HG02588 (cell line): ENCODE measurements around the gene TEX22.

Source experiments
- ATAC-seq: cut with Tn5 transposase; IDR thresholded peaks from one replicate; pipeline ENCODE4 v1.9.1; 2021; ENCODE audit warnings: mild to moderate bottlenecking, moderate library complexity; ENCODE audit not compliant: unreplicated experiment

The TEX22 gene

DNA sequence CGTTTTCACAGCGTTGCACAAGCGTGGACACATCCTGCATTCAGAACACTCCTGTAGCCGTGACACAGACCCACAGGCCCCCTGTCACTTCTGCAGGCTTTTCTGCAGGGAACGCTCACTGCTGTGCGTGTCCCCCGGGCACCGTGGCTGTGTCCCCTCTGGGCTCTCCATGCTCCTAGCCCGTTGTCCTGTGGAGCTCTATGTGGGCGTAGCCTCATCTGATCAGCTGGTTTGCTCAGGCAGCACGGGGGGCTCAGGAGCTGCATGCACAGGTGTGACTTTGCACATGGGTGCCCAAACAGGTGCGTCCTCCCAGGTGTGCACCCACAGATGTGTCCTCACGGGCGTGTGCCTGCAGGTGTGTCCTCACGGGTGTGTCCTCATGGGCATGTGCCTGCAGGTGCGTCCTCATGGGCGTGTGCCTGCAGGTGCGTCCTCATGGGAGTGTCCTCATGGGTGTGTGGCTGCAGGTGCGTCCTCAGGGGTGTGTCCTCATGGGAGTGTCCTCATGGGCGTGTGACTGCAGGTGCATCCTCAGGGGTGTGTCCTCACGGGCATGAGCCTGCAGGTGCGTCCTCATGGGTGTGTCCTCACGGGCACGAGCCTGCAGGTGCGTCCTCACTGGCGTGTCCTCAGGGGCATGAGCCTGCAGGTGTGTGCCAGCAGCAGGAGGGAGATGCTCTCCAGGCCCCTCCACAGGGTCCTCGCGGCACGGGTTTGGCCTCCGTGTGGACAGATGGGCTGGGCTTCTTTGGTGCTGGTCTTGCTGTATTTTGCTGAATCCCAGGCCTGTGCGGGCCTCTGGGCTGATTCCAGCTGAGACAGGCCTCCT is 38.8 kb downstream of the TEX22 start:
- ATAC-seq = no peak

DNA sequence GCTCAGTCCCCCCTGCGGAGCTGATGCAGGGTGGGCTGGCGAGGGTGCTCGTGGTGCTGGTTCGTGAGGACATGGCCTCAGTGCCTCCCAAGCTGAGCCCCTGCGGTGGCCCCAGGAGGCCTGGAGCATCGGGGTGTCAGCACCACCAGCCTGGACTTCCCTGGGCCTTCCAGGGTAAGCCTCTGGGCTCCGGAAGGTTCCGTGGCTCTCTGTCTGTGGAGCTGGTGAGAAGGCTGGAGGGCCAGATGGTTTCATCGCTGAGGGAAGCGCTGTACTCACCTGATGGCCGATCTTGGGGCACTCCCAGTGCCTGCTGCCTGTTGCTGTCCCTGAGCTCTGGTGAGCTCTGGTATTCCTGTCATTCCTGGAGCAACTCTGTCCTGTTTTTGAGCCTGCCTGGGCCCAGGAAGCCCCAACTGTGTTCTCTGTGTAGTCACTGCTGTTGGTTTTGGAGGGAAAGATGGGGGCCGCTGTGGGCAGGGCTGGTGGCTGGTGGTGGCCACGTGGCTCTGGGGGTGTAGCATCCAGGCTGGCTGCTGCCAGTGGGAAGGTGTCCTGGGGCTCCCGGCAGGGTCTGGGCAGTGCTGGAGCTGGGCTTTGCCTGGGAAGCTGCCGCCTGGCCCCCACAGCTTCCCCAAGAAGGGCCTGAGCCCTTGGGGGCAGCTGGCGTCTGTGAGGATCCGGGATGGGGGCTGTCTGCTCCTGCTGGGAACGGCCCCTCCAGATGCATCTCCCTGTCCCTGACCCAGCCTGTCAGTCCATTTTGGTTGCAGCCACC is 39.6 kb downstream of the TEX22 start:
- ATAC-seq = no peak

DNA sequence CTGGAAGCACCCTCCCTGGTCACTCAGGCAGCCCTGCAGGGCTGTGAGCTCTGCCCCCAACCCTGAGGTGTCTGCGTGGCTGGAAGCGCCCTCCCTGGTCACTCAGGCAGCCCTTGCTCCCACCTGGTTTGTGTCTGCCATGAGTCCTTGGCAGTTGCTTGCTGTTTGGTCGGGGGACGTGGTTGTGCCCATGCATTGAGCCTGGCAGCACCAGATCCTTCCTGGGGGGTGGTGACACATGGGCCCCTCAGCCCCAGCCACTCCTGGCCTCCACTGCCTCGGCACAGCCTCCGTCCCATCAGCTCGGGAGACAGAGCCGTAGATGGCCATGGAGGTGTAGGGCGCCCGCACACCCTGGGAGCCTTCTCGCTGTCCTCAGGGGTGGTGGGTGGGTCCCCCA is 40.8 kb downstream of the TEX22 start:
- no peak for ATAC-seq

DNA sequence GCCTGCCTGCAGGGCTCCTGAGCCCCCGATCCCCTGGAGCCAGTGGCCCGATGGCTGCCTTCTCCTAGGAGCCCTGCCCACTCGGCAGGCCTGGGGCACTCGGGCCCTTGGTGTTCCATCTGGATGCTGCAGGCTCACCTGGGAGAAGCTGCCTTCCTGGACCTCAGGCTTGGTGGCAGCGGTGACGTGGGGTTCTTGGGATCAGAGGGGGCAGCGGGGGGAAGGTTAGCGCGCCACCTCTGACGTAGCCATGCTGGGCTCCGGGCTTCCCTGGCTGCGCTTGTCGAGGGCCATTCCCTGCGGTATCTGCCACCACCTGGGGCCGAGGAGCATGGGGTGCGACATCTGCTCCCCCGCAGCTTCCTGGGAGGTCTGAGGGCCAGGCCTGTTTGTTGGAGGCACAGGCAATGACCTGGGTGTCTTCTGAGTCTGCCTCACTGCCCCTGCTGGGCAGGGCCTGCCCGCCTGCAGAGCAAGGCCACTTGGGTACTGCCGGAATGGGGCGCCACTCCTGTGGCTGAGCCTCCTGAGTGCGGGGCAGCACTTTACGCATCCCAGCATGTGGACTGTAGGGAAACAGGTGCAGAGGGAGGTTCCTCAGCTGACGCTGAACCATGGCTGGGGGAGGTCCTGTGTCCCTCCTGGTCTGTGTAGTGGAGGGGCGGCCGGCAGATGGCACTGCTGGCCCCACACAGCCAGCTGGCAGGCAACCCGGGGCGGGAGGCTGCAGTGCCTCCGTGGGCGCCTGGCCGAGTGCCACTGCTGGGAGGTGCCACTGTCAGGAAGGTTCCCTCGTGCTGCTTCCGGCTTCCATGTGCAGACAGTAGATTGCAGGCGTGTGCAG is 41.6 kb downstream of the TEX22 start:
- no peak for ATAC-seq

DNA sequence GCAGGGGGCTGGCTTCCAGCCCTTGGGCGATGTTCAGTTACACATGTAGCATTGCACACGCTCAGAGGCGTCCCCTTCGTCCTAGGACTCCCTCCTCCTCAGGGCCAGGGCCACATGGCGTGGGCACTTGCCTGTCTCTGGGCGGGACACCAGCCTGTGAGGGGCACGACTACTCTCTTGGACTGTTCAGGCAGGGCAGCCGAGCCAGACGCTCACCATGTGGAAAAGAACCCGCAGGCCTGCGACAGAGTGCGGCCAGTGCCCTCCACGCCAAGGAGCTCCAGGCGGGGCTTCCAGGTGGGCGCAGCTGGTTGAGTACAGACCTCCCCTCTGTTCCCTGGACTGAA is 42.2 kb downstream of the TEX22 start:
- ATAC-seq = no peak

DNA sequence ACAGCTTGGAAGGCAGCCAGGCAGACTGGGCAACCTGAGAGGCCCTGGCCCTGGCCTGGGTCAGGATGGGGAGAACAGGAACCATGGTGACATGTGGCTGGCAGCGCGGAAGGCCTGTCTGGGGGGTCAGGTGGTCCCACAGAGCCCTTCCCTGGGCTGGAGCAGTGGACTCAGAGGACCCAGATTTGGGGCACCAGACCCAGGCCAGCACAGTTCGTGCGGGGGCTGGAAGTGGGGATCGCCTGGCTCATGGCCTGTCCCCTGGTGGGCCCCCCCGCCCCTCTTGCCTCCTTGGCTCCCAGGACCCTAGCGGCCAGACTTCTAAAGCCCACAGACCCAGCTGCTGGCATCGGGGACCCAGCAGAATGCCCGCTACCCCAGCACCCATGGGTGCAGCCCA is 42.7 kb downstream of the TEX22 start:
- ATAC-seq = no peak

DNA sequence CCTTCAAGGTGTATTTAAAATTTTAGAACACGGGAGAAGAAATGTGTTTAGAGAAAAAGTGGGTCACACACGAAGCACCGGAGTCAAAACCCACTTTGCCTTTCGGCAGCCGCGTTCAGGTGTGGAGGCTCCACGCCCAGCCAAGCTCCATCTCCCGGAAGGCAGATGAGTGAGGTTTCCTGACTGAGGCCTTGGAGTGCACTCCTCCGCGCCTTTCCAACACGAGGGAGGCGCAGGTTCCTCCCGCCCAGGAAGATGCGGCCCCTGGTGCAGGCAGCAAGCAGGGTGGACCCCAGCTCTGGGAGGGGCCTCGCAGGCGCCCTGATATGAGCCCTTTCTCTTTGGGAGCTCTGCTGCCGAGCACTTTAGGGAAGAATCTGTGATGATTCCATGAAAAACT is 43.8 kb downstream of the TEX22 start:
- ATAC-seq = no peak

DNA sequence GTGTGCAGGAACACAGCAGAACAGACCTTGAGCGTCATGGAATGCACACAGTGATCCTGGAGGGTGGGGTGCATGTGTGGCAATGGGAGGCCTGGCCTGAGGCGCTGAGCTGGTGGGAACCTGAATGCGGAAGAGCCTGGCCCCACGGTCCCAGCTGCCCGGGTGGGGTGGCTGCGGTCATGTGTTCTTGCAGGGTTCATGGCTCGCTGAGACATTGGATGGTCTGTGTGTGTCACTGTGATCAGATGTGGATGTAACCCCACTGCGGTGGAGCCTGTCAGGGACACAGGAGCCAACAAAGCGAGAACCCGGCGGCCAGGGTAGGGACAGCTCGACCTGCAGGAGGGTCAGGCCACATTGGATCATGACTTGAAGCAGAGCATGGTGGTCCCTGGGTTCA is 44.5 kb downstream of the TEX22 start:
- ATAC-seq = no peak

DNA sequence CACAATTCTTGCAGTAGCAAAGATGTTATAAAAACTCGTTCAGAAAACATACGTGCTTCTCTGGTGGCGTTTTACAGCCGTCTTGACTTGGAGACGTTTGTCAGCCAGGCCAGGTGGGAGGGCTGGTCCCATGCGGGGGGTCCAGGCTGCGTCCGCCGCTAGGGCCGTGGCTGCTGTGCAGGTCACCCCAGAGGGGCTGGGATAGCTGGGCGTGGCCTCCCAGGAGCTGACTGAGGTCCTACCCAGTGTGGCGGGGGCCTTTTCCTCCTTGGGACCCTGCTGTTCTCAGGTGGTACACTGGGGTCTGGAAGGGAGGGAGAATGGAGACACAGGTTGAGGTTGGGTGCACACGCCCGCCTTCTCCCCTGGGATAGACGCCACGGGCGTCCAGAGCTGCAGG is 46.5 kb downstream of the TEX22 start:
- ATAC-seq = no peak

DNA sequence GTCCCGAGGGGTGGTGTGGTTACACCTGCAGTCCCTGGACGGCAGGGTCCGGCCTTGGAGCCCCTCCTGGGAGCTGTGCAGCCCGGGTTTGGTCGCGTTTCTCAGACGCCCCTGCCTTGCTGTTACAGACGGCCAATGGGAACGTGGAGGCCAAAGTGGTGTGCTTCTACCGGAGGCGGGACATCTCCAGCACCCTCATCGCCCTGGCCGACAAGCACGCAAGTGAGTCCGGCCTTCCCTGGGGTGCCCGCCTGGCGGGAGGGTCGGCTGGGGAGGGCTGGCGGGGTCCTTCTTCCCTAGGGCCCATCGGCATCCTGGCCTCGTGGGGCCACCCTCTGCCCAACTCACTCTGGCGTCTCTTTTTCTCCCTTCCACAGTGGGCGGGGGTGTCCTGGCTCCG is 47.0 kb downstream of the TEX22 start:
- no peak for ATAC-seq

DNA sequence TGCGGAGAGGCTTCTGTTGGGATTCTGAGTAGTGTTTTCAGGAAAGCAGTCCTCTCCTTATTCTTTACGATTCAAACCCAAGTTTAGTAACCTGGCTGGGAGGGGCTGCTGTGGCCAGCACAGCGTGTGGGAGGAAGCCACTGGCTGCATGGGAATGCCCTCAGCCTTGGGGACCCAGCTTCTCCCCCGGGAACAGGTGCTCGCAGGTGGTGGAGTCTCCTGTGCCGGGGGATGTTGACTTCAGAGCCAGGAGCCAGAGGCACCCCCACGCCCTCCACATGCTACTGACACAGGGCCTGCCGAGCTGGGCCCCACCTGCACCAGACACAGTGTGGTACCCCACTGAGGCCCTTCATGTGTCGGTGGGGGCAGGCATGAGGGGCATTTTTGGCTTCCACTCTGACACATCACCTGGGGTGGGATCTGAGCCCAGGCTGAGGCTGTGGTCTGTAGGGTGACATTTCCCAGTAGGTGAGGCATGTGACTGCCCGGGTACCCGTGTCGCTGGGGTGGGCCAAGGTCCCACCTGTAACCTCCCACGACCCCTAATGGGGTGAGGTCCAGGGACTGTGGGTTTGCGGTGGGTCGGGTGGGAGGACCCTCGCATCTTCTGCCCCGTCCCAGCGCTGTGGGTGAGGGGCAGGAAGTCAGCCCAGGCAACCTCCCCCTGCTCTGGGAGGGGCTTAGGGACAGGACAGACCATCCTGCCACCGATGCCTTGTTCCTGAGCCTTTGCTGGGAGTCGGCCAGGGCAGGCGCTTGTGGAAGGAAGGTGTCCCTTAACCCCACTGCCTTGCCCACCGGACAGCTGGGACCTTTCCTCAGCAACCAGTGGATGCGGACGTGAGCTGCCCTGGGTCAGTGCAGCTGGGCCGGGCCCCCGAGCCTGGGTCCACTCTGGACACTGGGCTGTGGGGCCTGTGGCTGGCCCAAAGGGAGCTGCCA is 47.8 kb downstream of the TEX22 start:
- no peak for ATAC-seq

DNA sequence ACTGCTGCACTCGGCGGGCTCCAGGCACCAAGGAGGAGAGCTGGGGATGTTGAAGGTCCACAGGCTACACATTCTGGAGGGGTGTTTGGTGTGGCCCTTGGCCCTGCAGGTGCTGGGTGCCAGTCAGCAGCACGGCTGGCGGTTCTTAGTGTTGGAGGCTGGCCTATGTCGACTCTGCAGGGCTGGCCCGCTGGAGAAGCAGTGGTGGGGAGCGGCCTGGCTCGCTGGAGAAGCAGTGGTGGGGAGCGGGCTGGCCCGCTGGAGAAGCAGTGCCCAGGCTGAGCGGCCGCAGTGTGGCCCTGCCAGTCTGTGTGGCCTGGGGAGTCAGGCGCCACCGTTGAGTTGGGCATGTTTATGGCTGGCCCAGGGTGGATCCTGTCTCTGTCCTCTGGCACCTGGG is 48.6 kb downstream of the TEX22 start:
- ATAC-seq = no peak

DNA sequence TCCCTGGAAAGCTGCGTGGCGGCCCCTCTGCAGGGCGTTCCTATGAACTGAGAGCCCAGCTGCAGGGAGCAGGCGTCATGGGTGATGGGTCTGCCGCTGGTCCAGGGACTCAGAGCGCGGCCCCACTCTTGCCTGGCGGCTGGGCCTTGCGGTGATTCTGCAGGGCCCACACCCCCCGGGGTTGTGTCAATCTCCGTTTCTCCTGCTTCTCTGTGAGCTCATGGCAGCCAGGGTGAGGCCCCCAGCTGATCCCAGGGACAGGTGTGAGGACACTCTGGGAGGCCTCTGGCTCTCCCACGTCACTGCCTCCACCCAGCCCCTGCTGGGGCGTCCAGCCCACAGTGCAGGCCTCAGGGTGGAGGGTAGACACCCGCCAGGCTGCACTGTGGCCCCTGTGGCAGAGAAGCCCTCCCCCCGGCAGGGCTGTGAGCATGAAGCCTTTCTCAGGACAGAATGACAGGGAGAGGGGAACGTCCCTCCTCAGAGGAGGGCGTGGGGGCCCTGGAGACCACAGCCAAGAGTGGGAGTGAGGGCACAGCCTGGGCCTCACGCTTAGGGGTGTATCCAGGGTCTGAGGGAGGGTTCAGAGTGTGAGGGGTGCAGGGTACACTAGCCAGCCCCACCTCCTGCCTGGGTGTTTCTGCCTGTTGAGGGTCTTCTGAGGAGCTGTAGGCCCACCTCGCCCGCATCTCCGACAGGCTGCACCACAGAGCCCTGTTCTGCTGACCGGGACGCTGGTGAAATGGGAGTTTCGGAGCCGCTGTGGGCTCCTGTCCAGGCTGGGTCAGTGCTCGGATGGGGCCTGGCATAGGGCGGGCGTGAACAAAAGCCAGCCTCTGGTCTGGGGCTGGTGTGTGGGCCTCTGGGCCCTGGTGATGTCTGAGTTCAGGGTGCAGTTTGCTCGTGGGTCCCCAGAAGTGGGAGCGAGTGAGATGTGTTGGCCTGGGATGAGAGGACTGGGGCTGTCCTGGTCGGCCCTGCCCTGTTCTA is 49.6 kb downstream of the TEX22 start:
- no peak for ATAC-seq

DNA sequence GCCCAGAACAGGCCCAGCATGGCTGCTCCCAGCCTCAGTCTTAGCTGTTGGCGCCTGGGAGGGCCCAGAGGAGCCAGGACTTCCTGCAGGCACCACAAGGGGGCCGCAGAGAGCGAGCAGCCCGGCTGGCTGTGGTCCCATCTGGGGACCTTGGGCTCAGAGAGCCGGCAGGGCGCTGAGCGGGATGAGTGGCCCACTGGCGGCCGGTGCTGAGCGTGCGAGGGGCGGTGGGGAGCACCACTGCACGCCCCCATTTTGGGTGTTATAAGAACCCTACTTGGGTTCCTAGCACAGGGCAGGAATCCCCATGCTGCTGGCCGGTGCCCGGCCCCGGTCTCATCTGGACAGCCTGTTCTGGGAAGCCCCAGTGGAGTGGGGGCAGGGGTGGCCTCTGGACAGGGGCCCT is 50.4 kb downstream of the TEX22 start:
- ATAC-seq = no peak

DNA sequence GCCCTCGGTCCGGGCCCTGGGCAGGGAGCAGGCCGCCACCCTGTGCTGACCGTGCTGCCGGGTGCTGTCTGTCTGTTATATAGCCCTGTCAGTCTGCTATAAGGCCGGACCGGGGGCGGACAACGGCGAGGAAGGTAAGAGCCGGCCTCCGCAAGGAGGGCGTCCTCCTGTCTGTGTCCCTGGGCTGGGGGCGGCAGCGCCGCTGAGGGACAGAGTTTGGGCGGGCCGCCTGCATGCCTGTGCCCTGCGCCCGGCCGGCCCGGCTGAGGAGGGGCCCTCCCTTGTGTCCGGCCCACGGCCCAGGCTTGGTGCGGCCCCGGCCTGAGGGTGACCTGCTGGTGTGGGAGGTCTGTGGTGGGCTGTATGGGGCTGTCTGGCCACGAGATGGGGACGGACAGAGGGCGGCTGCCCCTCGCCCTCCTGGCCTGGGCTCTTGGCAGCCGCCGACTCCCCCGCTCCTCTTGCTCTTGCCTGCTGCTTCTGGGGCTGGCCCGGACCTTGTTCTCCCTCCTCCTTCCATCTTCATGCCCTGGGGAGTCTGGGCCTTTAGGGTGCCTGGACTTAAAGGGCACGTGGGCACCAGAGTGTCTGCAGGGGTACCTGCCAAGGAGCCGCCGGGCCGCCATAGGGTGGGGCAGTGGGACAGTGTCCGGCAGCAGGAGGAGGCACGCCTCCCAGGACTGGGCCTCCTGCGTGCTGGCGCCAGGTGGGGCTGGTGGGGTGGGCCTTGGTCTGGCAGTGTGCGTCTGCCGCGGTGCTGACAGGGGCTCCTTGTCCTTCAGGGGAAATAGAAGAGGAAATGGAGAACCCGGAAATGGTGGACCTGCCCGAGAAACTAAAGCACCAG is 51.2 kb downstream of the TEX22 start:
- no peak for ATAC-seq

DNA sequence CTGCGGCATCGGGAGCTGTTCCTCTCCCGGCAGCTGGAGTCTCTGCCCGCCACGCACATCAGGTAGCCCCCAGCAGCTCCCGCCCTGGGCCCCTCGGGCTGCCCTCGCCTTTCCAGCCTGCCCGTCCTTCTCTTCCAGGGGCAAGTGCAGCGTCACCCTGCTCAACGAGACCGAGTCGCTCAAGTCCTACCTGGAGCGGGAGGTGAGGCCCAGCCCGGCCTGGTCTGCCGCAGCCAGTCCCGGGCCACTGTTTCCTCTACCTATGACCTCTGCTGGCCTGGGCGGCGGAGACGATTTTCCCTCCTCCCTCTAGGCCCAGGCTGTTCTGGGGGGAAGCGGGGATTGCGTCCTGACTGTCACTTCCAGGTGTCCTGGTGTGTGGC is 51.8 kb downstream of the TEX22 start:
- ATAC-seq = no peak

DNA sequence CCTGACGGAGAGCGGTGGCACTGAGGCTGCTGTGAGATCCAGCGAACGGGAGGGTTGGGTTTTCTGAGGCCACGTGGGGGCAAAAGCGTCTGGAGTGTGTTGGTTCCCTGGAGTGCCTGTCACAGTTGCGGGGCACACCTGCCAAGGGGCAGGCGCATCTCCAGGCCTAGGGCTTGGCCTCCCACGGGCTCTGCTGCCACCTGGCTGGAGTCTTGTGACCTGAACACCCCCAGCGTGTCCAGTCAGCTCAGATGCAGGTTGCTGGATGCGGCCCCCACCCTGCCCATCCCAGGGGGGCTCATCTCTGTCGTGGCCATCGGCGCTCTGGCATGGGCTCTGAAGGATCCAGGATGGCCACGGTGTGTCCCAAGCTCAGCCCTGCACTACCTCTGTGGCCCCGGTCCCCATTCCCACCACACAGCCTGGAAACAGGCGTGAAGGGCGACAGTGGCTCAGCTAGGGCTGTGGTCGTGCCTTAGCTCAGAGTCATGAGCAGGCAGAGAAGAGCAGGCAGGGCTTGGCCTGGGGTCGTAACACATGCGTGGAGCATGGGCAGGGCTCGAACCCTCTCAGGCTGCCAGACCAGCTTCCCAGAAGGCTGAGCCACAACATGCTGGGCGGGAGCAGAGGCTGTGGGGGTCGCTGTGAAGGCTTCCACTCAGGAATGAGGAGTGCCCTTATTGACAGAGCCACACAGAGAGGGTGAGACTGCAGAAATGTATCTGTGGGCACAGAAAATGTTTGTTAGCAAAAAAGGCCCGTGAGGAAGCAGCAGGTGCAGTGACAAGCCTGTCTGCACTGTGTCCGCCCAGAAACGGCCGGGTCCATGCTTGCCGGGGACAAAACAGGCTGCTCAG is 52.8 kb downstream of the TEX22 start:
- ATAC-seq = no peak
